Liver (tissue), 3 donors: ENCODE data around the gene TRIM75.

Source experiments
- CTCF ChIP-seq: fragments of 150-350 bp; IDR thresholded peaks from 2 replicates; pipeline ENCODE4 v1.5.1; 2017; ENCODE audit warnings: improper control_type of control experiment, low read depth, low read length; ENCODE audit not compliant: missing input control
- FOXA1 ChIP-seq: IDR thresholded peaks from 2 replicates; pipeline ENCODE4 v1.6.1; 2016; ENCODE audit warnings: antibody characterized with exemption
- GABPA ChIP-seq, 2 donors: IDR thresholded peaks in 1 of 2; conservative IDR thresholded peaks in 1 of 2; 2 replicates each; pipeline ENCODE4 v1.6.1; 2016; ENCODE audit warnings: antibody characterized with exemption in 2 of 2, mild to moderate bottlenecking in 1 of 2, moderate library complexity in 1 of 2
- HNF4G ChIP-seq: IDR thresholded peaks from 2 replicates; pipeline ENCODE4 v1.6.1; 2016; ENCODE audit warnings: antibody characterized with exemption
- JUND ChIP-seq, 2 donors: IDR thresholded peaks; 2 replicates each; pipeline ENCODE4 v1.6.1; 2016; ENCODE audit warnings: antibody characterized with exemption in 2 of 2
- RXRA ChIP-seq, 2 donors: IDR thresholded peaks; 2 replicates each; pipeline ENCODE4 v1.6.1; 2017 to 2018; ENCODE audit warnings: antibody characterized with exemption in 2 of 2, mild to moderate bottlenecking in 1 of 2
- donor health status: healthy.
- donor health status: healthy.

DNA sequence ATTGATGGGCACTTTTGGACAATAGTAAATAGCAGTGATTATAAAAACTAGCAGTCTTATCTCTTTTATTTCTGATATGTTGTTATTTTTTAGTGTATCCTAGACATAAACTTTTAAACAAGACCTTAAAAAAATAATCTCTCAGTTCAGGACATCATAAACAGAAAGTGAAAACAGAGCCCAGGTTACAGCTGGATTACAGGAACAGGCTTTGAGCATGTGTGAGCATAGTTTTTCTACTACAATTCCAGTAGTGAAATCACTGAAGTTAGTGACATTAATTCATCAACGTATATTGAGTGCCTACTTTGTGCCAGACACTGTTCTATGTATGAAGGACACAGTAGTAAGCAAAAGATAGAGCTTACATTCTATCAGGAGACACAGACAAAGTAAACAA lies 16.9 kb downstream of the TRIM75 start:
- TF ChIP-seq CTCF (no peak), HNF4G (no peak), GABPA (IDR thresholded peaks at IDR 0.05 in 1 of 2, conservative IDR thresholded peaks at IDR 0.05 in 1 of 2) (no peak), RXRA (IDR thresholded peaks at IDR 0.05) (no peak), FOXA1 (no peak), JUND (IDR thresholded peaks at IDR 0.05) (no peak)
